COLO668 (cell line): ENCODE measurements around the gene STX4.

ENCODE experiments used
- DNase-seq: peaks from one replicate; lab custom pipeline; 2025; ENCODE audit not compliant: unreplicated experiment; lab: John Stamatoyannopoulos, UW

Gene STX4

GRCh38 chr16:31083556-31083955 lies 50.2 kb downstream of the STX4 start:
- DNase-seq = no peak

DNA sequence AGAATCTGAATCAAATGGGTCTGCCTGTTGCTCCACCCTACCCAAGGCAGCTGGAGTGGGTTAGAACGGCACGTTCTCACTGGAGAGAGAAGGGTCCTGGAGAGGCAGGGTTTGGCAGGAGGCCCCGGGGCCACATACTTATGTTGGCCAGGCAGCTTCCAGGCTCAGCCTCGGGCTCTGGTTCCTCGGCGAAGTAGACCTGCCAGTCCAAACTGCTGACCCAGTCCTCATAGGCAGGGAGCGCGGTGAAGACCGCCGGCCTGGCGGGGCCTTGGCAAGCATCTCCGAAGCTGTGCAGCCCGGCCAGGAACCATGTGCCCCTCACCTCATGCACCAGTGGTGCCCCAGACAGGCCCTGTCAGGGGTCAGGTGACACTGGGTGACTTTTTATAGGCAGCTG lies 50.6 kb downstream of the STX4 start:
- DNase-seq = no peak

DNA sequence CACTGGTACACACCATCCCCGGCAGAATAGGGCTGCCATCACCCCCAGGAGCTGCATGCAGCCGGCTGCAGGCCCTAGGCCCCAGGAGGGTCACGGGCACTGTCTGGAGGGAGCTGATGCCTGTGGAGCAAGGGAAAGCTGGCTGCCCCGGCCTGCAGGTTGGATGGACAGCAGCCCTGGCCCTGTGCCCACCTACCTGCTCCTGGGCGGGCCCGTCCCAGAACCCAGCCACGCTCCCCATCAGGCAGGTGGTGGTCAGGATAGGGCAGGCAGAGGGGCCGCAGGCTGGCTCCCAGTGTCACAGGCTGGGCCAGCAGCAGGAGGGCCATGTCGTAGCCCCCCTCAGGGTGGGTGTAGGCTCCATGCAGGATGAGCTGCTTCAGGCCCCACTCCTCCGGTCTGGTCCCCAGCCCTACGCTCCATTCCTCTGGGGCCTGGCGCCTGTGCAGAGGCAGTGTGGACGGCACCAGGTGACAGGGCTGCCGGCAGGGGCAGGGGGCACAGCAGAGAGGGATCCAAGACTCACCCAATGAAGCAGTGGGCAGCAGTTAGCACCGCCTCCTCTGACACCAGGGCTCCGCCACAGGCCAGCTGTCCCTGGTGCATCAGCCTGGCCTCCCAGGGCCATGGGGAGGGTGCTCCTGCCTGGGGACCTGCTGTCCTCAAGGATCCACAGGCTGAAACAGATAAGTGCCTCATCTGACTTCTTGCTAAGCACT lies 51.4 kb downstream of the STX4 start:
- no peak for DNase-seq

DNA sequence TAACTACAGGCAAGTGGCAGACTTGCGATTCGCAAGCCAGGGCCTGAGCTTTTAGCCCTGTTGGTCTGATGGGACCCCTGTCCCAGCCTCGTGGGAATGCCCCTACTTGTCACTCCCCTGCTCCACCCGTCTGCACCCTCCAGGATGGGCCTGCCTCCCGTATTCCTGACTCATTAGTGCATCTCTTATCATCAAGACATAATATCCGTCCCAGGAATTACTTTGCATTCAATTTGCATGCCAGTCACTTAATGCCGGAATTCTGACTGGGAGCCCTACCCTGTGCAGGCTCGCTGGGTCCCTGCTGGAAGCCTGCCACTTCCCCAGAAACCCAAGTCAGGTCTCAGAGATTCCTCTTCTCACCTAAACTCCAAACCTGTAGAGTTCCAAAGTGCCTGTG lies 52.1 kb downstream of the STX4 start:
- DNase-seq = no peak

- no peak for DNase-seq
These were observed 52.7 kb downstream of the STX4 start for GRCh38 chr16:31085873-31086628.

DNA sequence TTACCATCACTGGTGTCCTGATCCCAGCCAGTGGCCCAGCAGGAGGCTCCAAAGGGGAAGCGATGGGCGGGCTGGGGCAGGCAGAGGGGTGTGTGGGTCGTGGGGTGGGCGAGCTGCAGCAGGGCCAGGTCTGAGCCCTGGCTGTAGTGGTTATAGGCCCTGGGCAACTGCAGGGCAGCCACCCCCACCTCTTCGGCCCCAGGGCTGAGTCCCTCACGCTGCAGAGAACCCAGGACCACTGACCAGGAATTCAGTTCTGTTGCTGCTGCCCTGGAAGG lies 53.2 kb downstream of the STX4 start:
- no peak for DNase-seq

GRCh38 chr16:31087481-31087880 lies 54.1 kb downstream of the STX4 start:
- no peak for DNase-seq

DNA sequence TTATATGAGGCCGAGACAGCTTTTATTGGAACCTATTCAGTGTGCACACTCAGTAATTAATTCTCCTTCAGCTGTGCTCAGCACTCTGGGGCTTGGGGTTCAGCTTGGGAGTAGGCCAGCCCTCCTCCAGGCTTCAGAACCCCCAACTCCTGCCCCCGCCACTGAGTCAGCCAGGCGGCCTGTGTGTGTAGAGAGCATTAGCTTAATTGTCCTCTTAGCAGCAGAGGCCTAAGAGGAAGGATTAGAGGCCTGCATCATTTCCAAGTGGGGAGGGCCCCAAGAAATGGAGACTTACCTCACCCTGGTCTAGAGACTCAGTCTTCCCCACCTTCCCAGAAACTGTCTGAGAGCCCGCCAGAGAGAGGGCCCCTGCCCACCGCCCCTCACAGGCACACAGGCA lies 54.6 kb downstream of the STX4 start:
- no peak for DNase-seq

- DNase-seq = peak; percentile 58
These were observed 55.3 kb downstream of the STX4 start, which contains the start of gene PRSS53 for GRCh38 chr16:31088459-31089183. Gene PRSS53 (minus strand): TSS chr16:31088943. CDS start chr16:31088809, 134 bp downstream.

- DNase-seq = no peak
These were observed 55.8 kb downstream of the STX4 start for GRCh38 chr16:31089199-31089598.
